ENCODE data around the gene CFAP69. TPM values are rescaled to one million over a fixed set of nuclear protein-coding genes. Genes with fewer than 3 reads are reported as not detected.

Gene CFAP69, protein sequence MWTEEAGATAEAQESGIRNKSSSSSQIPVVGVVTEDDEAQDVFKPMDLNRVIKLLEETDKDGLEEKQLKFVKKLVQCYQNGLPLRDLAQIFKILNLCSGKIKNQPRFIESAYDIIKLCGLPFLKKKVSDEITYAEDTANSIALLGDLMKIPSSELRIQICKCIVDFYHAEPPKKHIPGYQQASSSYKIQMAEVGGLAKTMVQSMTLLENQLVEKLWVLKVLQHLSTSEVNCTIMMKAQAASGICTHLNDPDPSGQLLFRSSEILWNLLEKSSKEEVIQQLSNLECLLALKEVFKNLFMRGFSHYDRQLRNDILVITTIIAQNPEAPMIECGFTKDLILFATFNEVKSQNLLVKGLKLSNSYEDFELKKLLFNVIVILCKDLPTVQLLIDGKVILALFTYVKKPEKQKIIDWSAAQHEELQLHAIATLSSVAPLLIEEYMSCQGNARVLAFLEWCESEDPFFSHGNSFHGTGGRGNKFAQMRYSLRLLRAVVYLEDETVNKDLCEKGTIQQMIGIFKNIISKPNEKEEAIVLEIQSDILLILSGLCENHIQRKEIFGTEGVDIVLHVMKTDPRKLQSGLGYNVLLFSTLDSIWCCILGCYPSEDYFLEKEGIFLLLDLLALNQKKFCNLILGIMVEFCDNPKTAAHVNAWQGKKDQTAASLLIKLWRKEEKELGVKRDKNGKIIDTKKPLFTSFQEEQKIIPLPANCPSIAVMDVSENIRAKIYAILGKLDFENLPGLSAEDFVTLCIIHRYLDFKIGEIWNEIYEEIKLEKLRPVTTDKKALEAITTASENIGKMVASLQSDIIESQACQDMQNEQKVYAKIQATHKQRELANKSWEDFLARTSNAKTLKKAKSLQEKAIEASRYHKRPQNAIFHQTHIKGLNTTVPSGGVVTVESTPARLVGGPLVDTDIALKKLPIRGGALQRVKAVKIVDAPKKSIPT
- 1 to 10 TPM in 1 of 2 donors, under 1 TPM in 1; 0.79 to 1.1 TPM for total RNA-seq

DNA sequence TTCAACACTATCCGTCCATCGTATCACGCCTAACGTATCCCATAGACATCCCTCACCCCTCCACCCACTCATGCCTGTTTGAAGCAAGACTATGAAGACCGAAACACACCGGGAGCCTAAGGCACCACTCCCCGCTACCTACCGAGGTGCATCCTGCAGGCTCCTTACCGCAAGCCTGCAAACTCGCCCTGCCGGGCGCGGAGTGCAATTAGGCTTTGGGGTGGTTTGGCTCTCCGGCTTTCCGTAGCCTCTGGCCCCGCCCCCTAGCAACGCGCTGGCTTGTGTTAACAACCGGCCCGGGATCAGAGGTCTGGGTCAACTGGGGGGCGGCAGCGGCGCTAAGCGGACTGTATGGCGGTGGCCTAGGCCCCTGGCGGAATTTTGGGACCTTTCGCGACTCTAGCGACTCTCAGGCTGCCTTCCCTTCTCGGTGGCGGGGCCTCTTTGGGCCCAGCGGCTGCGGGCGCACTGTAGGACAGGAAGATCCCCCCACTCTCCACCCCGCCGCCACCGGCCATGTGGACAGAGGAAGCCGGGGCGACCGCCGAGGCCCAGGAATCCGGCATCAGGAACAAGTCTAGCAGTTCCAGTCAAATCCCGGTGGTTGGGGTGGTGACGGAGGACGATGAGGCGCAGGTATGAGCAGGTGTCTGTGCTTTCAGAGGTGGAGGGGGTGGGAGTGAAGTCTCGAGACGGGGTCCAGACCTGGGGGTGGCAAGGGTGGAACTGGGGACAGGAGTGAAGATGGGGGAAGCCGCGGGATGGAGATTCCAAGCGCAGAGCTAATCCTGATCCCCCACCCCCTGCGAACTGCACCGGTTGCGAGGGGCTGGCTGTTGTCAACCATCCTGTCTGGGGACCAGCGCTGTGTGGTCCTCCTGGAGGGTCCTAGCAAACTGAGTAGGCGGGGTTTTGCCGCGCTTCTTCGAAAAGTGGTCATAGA lies at the start of gene CFAP69:
TSS of gene CFAP69 (plus strand) at position 266 of the 943 bp plus-strand sequence. CDS start at position 517, 251 bp downstream.
- DNase-seq = peak; percentile 88 to 90
- Mint-ChIP-seq H3K27me3 (ENCODE audit: low read depth) (peaks cover 36% of the 10 kb centered on the region), H3K27ac (no peak within 1 kb of the TSS), H3K4me1 (ENCODE audit: low read depth) (peaks cover 17% of the 10 kb centered on the region), H3K4me3 (peak within 1 kb of the TSS; percentile 75 to 92), H3K9me3 (no peaks in the 10 kb centered on the region), H3K36me3 (ENCODE audit: insufficient read depth in 2 of 2) (no peaks in the 10 kb centered on the region)
- ATAC-seq (replicated peaks in 1 of 2) = peak; percentile 97

DNA sequence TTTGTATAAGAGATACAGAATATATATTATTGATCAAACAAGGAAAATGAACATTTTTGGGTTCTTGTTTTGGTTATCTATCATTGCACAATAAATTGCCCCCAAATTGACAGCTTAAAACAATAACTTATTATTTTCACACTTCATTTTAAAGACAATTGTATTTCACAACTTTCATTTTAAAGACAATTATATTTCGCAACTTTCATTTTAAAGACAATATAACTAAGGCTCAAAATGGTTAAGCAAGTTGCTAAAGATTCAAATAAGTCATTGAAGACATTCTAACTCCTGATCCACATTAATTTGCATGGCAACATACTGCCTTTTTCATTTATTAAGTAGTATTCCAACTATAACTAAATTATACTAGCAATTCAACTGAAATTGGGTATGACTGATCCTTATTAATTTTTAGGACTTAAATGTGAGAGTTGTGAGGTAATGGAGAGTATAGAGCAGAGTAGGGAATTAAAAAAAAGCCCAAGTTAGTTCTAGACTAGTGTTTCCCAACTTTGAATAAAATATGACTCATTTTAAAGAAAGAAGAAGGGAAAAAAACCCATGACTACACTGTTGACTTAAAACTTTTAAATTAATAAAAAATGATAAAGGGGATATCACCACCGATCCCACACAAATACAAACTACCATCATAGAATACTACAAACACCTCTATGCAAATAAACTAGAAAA lies 43.3 kb upstream of the CFAP69 start:
- Mint-ChIP-seq H3K9me3 (peaks cover 0 to 2% of the 10 kb centered on the region in 2 donors), H3K27ac (no peak overlapping the region), H3K27me3 (ENCODE audit: low read depth) (peaks cover 15% of the 10 kb centered on the region), H3K36me3 (ENCODE audit: insufficient read depth in 2 of 2) (no peaks in the 10 kb centered on the region), H3K4me1 (ENCODE audit: low read depth) (no peaks in the 10 kb centered on the region), H3K4me3 (no peak overlapping the region)
- ATAC-seq (replicated peaks in 1 of 2) (no peak), DNase-seq (no peak)

DNA sequence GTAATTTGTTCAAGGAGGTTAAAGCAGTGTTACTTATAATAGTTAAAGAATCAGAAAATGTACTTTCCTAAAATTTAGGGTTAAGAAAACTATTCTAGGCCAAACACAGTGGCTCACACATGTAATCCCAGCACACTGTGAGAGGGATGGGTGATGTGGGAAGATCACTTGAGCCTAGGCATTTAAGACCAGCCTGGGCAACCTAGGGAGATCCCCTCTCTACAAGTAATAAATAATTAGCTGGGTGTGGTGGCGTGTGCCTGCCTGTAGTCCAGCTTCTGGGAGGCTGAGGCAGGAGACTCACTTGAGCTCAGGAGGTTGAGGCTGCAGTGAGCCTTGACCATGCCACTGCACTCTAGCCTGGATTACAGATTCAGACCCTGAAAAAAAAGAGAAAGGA lies 37.0 kb upstream of the CFAP69 start:
- H3K27me3 Mint-ChIP-seq (ENCODE audit: low read depth) = peaks cover 31% of the 10 kb centered on the region
- H3K4me1 Mint-ChIP-seq (ENCODE audit: low read depth) = peaks cover 9% of the 10 kb centered on the region
- no peaks in the 10 kb centered on the region for H3K36me3 Mint-ChIP-seq (ENCODE audit: insufficient read depth in 2 of 2)
- no peak overlapping the region for H3K27ac Mint-ChIP-seq
- H3K9me3 Mint-ChIP-seq = peaks cover 0 to 2% of the 10 kb centered on the region in 2 donors
- no peak overlapping the region for H3K4me3 Mint-ChIP-seq
- no peak for ATAC-seq (replicated peaks in 1 of 2)
- no peak for DNase-seq

DNA sequence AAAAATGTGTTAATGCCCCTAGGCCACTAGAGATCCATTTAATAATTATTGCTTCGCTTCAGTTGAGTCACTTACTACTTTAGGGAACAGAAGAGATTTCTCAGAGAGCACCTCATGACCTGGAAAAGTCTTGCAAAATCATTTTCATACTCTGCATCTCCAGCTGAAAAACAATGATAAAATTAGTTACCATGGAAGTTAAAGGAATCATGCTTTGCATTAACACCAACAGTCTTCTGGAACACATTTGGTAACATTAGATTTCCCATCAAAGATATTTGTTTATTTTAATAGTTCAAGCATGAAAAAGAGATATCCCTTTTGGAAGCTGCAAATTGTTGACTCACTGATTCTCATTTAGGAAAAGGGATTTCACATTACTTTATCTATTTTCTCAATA lies 35.2 kb upstream of the CFAP69 start:
- ATAC-seq (replicated peaks in 1 of 2) (no peak), DNase-seq (no peak)
- no peak overlapping the region for H3K4me3 Mint-ChIP-seq
- H3K27ac Mint-ChIP-seq = no peak overlapping the region
- peaks cover 9% of the 10 kb centered on the region for H3K4me1 Mint-ChIP-seq (ENCODE audit: low read depth)
- peaks cover 0 to 2% of the 10 kb centered on the region in 2 donors for H3K9me3 Mint-ChIP-seq
- H3K27me3 Mint-ChIP-seq (ENCODE audit: low read depth) = peaks cover 31% of the 10 kb centered on the region
- no peaks in the 10 kb centered on the region for H3K36me3 Mint-ChIP-seq (ENCODE audit: insufficient read depth in 2 of 2)

DNA sequence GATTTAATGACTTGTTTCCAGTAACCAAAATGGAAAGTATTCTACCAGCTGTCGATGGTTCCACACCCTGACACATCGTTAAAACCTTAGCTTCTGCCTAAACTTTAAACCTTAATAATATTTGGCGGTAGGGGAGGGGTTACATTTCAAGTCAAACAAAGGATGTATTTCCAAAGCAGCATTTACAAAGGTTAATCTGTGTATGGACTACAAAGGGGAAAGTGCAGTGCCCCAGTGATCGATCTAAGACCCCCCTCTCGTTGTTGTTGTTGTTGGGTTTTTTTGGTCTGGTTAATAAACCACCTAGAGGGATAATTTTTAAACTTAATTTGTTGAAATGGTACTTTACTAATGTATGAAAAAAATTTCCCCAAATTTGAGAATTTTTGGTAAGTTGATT lies 34.5 kb upstream of the CFAP69 start:
- H3K27ac Mint-ChIP-seq = no peak overlapping the region
- H3K27me3 Mint-ChIP-seq (ENCODE audit: low read depth) = peaks cover 28% of the 10 kb centered on the region
- ATAC-seq (replicated peaks in 1 of 2) (no peak), DNase-seq (no peak)
- H3K4me3 Mint-ChIP-seq = peak overlapping the region in 1 of 2 donors; percentile 64
- peaks cover 9% of the 10 kb centered on the region for H3K4me1 Mint-ChIP-seq (ENCODE audit: low read depth)
- peaks cover 0 to 2% of the 10 kb centered on the region in 2 donors for H3K9me3 Mint-ChIP-seq
- H3K36me3 Mint-ChIP-seq (ENCODE audit: insufficient read depth in 2 of 2) = no peaks in the 10 kb centered on the region

DNA sequence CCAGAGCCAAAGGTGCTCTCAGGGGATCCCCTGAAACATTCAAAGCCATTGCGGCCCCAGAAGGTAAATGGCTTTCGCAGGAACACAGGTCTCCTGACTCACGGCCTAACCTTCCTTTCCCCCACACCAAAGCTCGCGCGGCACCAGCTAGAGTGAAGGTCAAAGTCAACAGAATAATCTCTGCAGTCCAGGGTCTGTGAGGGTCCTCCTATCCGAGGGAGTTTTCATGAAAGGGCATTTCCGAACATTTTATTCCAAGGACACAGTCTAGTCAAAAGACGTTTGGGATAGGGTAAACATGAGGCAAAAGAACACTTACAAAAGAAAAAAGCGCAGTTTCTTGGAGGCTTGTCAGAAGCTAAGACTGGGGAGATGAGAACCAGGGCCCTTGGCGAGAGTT lies 34.0 kb upstream of the CFAP69 start:
- H3K27me3 Mint-ChIP-seq (ENCODE audit: low read depth) = peaks cover 23% of the 10 kb centered on the region
- ATAC-seq (replicated peaks in 1 of 2) (no peak), DNase-seq (no peak)
- H3K4me3 Mint-ChIP-seq = peak overlapping the region; percentile 63 to 64
- H3K36me3 Mint-ChIP-seq (ENCODE audit: insufficient read depth in 2 of 2) = no peaks in the 10 kb centered on the region
- peaks cover 9% of the 10 kb centered on the region for H3K4me1 Mint-ChIP-seq (ENCODE audit: low read depth)
- no peak overlapping the region for H3K27ac Mint-ChIP-seq
- no peaks in the 10 kb centered on the region for H3K9me3 Mint-ChIP-seq

DNA sequence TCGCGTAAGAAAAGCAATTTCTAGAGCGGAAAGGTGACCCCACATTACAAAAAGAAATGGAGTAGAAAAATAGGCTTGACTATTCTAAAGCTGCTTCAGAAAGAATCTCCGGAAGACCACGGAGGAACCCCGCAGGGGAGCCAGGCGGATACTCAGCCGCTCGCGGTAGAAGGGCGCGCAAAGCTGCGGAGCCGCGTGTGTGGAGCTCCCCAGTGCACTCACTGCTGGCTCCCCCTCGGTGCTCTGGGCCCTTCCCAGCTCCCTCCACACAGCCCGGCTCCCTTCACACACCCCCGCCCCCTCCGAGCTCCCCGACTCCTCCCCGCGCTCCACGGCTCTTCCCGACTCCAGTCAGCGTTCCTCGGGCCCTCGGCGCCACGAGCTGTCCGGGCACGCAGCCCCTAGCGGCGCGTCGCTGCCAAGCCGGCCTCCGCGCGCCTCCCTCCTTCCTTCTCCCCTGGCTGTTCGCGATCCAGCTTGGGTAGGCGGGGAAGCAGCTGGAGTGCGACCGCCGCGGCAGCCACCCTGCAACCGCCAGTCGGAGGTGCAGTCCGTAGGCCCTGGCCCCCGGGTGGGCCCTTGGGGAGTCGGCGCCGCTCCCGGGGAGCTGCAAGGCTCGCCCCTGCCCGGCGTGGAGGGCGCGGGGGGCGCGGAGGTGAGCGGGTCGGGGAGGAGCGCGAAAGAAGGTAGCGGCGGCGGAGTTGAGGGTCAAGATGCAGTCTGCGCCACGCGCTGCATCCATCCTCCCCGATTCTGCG lies 33.4 kb upstream of the CFAP69 start, which contains the start of gene STEAP2:
TSS of gene STEAP2 (plus strand) at position 350 of the 758 bp plus-strand sequence. CDS start 13,343 bp downstream, outside the sequence.
- no peaks in the 10 kb centered on the region for H3K9me3 Mint-ChIP-seq
- no peak within 1 kb of the TSS for H3K27ac Mint-ChIP-seq
- peaks cover 17% of the 10 kb centered on the region for H3K27me3 Mint-ChIP-seq (ENCODE audit: low read depth)
- ATAC-seq (replicated peaks in 1 of 2) (peak; percentile 86 to 92), DNase-seq (peak; percentile 47 to 52)
- H3K4me1 Mint-ChIP-seq (ENCODE audit: low read depth) = peaks cover 9% of the 10 kb centered on the region
- H3K4me3 Mint-ChIP-seq = peak within 1 kb of the TSS; percentile 63 to 64
- H3K36me3 Mint-ChIP-seq (ENCODE audit: insufficient read depth in 2 of 2) = no peaks in the 10 kb centered on the region

DNA sequence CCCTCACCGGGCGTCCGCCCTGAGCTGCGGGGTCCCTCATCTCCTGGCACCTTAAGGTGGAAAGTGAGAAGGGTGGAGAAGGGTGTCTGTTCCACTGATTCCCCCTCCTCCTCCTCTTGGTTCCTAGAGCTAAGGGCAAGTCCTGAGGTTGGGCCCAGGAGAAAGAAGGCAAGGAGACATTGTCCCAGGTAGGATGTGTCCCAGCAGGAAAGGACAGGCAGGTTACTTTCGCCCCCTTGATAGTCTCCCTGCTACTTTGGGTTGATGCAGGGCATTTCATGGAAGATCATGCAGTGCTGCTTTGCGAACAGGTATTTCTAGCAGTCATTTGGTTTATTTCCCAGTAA lies 32.9 kb upstream of the CFAP69 start:
- peaks cover 16% of the 10 kb centered on the region for H3K27me3 Mint-ChIP-seq (ENCODE audit: low read depth)
- H3K27ac Mint-ChIP-seq = no peak overlapping the region
- ATAC-seq (replicated peaks in 1 of 2) (no peak), DNase-seq (no peak)
- no peaks in the 10 kb centered on the region for H3K36me3 Mint-ChIP-seq (ENCODE audit: insufficient read depth in 2 of 2)
- peaks cover 9% of the 10 kb centered on the region for H3K4me1 Mint-ChIP-seq (ENCODE audit: low read depth)
- H3K9me3 Mint-ChIP-seq = no peaks in the 10 kb centered on the region
- H3K4me3 Mint-ChIP-seq = peak overlapping the region; percentile 31 to 64

DNA sequence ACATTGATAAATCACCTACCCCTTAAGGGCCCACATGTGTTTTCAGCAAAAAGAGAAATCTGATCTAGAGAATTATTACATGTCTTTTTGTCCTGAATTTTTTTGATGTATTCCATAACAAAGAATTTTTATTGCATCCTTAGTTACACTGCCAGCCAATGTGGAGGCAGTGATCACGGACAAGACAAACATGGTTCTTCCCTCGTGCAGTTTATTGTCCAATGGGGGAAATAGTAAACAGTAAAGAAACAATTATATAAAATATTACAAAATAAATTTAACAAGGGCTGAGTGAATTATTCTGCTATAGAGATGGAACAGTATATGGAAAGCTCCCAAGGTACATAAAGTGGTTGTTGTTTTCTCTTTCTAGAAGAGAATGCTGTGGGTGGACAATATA lies 31.5 kb upstream of the CFAP69 start:
- peaks cover 10% of the 10 kb centered on the region for H3K27me3 Mint-ChIP-seq (ENCODE audit: low read depth)
- DNase-seq (no peak), ATAC-seq (replicated peaks in 1 of 2) (no peak)
- H3K4me3 Mint-ChIP-seq = no peak overlapping the region
- H3K36me3 Mint-ChIP-seq (ENCODE audit: insufficient read depth in 2 of 2) = no peaks in the 10 kb centered on the region
- H3K4me1 Mint-ChIP-seq (ENCODE audit: low read depth) = peaks cover 9% of the 10 kb centered on the region
- no peak overlapping the region for H3K27ac Mint-ChIP-seq
- H3K9me3 Mint-ChIP-seq = no peaks in the 10 kb centered on the region

DNA sequence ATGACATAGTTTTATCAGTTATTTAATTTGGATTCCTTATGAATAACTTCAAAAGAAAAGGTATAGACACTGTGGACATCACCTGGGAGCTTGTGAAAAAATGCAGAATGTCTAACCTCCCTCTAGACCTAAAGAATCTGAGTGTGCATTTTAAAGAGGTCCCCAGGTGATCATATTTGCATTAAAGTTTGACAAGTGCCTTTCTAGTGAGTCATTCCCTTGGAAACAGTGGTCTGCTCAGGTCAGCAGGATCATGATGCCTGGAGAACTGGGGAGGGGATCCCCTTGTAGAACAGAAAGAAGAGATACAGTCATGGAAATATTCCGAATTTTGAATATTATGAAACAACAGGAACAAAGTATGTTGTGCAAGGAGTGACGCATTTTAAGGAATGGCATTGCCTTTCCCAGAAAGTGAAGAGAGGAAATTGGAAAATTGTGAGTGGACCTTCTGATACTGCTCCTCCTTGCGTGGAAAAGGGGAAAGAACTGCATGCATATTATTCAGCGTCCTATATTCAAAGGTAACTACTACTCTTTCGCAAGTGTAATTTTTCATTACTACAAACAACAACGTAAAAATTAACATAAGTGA lies 28.8 kb upstream of the CFAP69 start:
- Mint-ChIP-seq H3K9me3 (no peaks in the 10 kb centered on the region), H3K27ac (no peak overlapping the region), H3K4me3 (no peak overlapping the region), H3K4me1 (ENCODE audit: low read depth) (peaks cover 4% of the 10 kb centered on the region), H3K27me3 (ENCODE audit: low read depth) (peaks cover 15% of the 10 kb centered on the region), H3K36me3 (ENCODE audit: insufficient read depth in 2 of 2) (no peaks in the 10 kb centered on the region)
- ATAC-seq (replicated peaks in 1 of 2) = no peak
- DNase-seq = no peak

DNA sequence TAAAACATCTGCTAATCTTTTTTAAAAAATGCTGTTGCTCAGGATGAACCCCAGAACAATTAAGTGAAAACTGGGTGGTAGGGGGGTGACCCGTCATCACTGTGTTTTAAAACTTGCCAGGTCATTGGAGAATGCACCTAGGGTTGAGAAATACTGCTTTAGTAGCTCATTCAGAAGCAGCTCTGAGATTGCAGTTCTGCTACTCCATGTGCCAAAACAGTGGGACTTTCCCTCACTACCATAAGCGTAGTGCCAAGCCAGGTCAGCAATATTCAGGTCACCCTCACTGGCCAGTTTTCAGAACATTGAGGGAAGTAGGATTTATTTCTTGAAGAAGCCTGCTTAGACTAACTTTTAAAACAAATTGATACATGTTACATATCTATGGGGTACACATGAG lies 28.2 kb upstream of the CFAP69 start:
- H3K27me3 Mint-ChIP-seq (ENCODE audit: low read depth) = peaks cover 13% of the 10 kb centered on the region
- no peaks in the 10 kb centered on the region for H3K9me3 Mint-ChIP-seq
- H3K4me1 Mint-ChIP-seq (ENCODE audit: low read depth) = no peaks in the 10 kb centered on the region
- H3K4me3 Mint-ChIP-seq = no peak overlapping the region
- no peak for ATAC-seq (replicated peaks in 1 of 2)
- H3K36me3 Mint-ChIP-seq (ENCODE audit: insufficient read depth in 2 of 2) = no peaks in the 10 kb centered on the region
- H3K27ac Mint-ChIP-seq = no peak overlapping the region
- DNase-seq = no peak

Data from activated T-cell treated with anti-CD3 and anti-CD28 coated beads, Interleukin-2, amount 50 U/mL, for 72 hours (primary cell).